Stimulated activated CD8-positive, alpha-beta memory T cell treated with anti-CD3 and anti-CD28 coated beads, Interleukin-2, amount 100 ng/mL, for 48 hours (primary cell): ENCODE data around the gene CAMK1D.
A peak's percentile ranks its signal among the peaks of the same experiment; 100 is the strongest.

ENCODE experiments used
- DNase-seq, 2 donors: peaks; one replicate each; pipeline ENCODE4 v3.0.0-alpha.2; 2020; ENCODE audit warnings: low read depth in 2 of 2

CAMK1D gene

DNA sequence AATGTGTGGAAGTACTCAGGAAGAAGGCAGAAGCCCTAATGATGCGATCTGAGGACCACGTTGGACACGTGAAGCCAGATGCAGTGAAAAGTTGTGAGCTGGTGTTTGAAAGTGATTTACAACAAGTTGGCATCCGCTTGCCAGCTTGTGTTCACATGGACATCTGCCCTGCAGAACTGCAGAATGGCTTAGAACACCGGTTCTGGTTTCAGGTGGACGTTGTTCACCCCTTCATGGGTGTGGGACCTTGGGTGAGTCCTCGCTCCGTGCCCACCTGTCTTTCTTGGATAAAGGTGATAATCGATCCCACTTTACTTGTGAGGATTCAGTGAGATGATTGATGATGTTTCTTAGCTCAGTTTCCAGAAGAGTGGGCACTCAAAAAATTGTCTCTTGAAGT is 53.8 kb downstream of the CAMK1D start:
- no peak for DNase-seq

DNA sequence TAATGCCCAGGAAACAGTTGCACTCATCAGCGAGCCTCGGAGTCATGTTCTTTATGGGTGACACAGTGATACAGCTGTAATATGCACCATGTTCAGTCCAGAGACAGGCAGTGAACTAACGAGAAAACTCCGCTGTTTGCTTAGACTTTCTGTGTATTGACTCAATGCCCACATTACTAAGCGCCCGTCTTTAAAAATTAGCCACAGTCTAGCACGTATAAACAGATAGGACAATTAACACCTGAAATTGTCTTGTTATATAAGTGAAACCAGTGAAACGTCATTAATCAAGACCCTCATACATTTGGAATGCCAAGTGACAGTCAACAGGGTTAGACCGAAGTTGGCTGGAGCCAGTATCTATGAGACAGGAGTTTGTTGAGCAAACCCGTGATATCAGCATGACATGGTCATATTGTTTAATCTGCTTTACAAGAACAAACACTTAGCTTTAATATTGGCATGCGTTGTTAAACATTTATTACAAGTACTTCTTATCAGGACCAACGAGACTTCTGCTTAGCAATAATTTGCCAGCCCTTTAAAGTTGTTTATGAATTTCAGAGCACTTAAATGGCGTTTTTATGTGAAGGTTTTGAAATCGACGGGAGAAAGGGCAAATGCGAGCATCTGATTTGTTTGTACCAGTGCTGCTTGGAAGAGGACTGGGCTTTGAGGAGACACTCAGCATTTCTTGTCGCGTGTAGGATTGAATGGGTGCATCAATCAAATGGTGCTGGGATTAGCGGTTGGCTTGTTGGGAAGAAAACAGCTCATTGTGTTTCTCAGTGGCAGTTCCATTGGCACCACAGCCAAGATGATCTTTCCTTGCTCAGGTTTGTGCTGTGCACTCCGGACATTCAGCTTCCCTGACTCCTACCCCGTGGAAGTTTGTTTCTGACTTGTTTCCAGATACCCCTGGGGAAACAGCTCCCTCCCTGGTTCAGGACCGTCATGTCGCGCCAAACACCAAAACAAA is 56.3 kb downstream of the CAMK1D start:
- DNase-seq = no peak

- DNase-seq = no peak
Measured at GRCh38 chr10:12406764-12407400, 57.5 kb downstream of the CAMK1D start.

DNA sequence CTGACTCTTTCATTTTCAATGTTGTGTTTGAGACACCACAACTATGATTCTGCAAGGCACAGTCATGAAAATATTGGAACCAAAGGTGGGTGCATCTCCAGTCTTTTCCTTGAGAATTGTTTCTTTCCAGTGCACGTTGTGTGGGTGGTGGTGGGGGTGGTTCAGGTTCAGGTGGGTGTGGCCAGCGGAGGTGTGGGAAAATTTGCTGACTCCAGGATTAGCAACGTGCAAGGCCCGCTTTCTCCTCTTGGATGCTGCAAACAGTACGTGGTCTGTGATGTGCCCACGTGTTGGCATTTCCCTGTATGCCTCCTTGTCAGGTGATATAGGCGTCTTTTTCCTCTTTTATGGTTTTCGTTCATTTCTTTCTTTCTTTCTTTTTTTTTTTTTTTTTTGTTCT is 59.1 kb downstream of the CAMK1D start:
- no peak for DNase-seq

DNA sequence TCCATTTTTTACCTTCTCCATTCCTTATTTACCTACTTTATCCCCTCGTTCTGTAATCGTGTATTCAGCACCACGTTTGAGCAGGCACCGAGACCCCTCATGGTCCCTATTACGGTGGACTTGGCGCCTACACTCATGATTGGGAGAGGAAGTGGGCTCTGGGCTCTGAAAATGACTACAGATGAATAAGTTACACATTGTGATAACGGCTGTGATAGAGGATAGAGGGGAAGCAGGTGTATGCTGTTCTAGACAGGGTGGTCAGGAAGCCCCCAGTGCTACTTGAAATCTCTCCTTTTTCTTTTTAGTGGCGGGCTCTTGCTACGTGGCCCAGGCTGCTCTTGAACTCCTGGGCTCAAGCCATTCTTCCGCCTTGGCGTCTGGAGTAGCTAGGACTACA is 59.8 kb downstream of the CAMK1D start:
- DNase-seq = no peak

DNA sequence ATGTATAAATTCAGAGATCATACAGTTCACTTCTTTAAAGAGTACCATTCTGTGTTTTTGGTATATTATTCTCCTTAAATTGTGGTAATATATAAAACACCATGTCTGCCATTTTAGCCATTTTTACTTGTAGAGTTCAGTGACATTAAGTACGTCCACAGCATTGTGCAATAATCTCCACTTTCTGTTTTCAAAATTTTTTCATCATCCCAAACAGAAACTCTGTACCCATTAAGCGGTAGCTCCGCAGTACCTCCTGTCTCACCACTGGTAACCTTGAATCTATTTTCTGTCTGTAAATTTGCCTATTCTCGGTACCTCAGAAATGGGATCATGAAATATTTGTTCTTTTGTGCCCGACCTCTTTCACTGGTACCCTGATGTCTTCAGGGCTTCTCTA is 60.3 kb downstream of the CAMK1D start:
- no peak for DNase-seq

DNA sequence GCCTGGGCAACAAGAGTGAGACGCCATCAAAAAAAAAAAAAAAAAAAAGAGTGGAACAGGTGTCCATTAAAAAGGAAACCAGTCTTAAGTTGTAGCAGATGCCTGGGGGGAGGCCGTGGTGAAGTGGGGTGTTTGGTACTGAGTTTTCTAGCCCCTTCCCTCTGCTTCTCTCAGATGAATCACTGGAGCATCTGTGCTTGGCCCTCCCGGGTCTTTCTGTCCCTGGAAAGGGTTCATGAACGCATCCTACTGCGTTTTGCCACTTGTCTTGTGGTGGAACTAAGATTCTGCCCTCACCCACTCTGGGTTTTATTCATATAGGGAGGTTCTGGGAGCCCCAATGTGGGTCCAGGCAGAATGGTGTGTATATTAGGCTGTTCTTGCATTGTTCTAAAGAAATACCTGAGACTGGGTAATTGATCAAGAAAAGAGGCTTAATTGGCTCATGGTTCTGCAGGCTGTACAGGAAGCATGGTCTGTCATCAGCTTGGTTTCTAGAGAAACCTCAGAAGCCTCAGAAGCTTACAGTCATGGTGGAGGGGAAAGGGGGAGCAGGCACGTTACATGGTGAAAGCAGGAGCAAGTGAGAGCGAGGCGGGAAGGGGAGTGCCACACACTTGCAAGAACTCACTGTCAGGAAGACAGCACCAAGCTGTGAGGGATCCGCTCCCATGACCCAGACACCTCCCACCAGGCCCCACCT is 63.5 kb downstream of the CAMK1D start:
- peak; percentile 30 to 43 for DNase-seq

DNA sequence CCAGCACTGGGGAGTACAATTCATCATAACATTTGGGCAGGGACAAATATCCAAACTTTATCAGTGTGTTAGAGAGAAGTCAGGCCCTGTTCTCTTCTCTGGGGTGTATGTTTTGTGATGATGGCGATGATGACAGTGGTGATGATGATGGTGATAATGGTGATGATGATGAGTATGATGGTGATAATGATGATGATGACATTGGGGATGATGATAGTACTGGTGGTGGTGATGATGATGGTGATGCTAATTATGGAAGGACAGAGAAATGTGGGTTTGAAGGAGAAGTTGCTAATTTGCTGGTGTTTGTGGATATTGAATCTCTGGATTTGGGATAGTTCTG is 64.0 kb downstream of the CAMK1D start:
- DNase-seq = no peak

DNA sequence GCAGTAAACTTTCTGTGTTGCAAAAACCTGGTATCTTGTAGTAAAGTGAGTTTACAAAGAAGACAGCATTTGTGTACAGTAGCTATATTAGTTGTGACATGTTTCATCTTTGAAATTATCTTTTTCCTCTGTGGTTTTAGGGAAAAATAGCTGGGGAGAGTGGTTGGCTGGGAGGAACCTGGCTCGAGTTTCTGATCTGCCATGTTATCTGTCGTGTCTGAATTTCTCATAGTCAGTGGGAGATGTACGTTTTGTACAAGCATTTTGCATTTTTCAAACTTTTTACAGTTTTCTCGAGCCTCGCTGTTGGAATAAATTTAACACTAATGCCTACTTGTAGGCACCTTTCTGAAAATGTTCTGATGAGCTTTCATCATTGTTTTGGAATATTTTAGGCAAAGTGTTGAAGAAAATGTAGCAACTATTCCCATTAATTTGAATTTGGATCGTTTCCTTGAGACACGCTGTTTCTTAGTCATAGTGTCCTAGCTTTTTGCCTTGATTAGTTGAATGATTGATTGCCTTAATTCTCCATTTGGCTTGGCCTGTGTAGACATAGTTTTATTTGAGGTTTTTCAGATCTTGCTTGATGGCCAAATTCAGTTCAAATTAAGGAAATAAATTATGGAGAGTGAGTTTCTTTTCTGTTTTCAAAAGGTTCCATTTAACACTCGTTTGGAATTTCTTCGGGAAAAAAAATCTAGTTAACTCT is 65.1 kb downstream of the CAMK1D start:
- no peak for DNase-seq

DNA sequence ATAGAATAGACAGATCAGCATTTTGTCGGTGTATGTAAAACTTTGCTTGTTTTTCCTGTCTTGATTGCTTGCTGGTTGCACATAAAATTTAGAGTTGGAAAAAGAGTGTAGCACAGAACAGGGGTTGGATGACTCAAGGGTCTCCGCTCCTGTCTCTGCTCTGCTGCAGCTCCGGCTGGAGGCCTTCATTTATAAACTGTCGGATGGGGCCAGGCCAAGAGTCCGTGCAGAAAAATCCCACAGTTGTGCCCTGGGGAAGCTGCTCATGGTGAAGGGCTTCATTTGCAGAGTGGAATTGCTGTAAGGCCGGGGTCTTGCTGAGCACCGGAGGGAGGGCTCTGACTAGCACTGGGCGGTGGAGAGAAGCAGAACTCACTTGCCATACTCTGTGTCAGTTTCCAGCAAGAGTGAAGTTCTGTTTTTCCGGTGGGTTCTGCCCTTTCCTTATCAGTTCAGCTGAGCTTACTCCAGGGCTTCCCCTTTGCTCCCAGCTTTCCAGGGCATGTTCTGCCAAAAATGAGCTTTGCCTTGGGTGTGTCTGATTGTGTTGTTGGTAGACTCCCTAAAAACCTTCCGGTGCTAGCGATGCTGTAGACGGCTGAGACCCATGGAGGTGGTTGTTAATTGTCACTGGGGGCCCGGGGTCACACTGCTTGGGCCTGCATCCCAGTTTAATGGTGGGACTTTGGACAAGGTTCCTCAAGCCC is 67.2 kb downstream of the CAMK1D start:
- no peak for DNase-seq

DNA sequence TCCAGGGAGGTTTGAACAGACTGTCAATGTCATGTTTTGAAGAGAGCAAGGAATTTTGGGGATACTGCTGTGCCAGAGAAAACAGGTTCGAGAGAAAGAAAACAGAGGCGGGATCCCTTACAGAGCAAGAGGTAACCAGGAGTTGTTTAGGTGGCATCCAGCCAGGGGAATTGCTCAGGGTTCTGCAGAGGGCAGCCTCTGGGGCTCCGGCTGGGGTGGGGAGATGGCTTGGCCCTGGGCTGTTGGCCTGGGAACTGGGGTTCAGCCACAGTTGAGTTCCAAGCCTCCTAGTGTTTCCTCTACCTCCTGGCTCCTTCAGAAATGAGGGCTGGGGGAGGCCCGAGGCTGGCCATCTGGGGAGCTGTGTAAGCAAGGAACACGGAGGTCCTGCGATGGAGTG is 68.0 kb downstream of the CAMK1D start:
- DNase-seq = no peak

GRCh38 chr10:12418000-12418399 is 68.7 kb downstream of the CAMK1D start:
- no peak for DNase-seq

DNA sequence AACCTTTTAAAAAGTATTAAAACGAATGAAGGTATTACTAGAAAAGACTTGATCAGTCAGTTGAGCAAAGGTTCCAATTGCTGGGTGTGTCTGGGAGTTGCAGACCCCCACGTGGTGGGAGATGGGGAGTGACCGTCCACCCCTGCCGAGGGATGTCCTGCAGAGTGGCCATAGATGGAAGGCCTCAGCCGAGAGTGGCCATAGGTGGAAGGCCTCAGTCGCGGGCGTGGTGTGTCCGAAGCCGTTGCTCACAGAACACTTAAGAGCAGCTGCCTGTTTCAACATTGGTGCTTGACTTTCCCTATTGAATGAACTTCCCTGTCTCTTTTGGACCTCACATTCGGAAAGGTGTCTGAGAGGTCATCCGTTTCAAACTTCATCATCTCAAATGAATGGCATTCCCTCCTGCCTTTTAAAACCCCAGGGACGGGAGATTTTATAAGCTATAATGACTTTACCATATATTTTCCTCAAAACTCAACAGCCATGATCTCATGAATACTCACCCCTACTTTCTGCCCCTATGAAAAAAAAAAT is 69.4 kb downstream of the CAMK1D start:
- no peak for DNase-seq

- peak; percentile 55 for DNase-seq
Measured at GRCh38 chr10:12419262-12419847, 70.0 kb downstream of the CAMK1D start.

DNA sequence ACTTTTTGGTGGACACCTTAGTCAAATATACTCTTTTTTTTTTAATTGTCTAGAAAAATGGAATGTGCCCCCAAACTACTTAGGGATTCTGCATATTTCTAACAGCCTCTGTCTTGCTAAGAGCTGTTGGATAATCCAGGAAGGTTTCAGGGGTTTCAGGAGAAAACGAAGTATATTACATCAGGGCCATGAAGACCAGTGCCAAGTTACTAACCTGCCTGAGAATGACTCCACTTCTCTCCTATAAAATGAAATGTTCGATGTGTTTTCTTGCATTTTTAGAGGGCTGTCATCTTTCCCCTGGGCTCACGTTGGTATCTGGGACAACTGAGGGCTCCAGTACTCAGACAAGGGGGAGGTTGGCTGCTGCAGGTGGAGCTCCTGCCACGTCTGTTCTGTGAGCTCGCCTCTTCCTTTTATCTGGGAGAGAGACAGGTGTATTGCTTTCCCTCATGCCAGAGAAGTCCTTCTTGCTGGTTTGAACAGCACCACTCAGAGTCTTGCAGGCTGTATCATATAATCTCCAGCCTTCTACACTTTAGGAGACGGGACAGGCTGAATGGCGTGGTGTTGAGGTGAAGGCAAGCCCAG is 71.3 kb downstream of the CAMK1D start:
- DNase-seq = no peak

DNA sequence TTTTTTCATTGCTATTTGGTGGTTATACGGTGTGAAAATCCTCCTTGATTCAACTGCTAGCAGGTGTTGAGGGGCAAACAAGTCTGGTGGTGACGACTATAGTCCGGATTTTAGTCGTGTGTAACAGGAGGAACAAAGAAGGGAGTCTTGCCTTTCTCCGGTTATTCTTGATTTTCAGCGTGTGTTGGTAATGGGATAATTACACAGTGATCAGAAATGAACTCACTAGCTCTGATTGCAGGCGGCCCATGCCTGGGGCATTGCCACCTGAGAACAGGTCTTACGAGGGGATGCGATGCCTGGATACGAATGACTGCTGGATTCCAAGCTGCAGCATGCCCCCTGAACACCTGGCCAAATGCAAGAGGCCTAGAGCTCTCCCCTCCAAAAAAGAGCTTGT is 72.8 kb downstream of the CAMK1D start:
- DNase-seq = no peak

GRCh38 chr10:12423896-12424295 is 74.5 kb downstream of the CAMK1D start:
- DNase-seq = no peak

DNA sequence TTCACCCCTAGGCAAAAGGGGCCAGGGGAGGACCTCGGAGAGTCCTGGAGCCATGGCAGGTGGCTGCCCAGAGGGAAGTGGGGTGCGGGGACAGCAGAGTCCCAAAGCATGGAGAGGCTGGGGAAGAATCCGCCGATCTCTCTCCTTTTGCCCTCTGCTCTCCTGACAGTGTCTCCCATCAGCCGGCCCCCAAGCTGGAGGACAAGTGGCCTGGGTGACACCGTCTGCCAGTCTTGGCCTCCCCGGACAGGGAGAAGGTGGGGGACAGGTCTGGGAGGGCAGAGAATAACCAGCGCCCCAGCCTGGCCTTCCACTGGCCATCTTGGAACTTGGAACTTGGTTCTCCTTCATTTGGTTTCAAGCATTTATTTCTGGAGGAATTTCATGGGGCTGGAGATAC is 77.9 kb downstream of the CAMK1D start:
- DNase-seq = no peak

DNA sequence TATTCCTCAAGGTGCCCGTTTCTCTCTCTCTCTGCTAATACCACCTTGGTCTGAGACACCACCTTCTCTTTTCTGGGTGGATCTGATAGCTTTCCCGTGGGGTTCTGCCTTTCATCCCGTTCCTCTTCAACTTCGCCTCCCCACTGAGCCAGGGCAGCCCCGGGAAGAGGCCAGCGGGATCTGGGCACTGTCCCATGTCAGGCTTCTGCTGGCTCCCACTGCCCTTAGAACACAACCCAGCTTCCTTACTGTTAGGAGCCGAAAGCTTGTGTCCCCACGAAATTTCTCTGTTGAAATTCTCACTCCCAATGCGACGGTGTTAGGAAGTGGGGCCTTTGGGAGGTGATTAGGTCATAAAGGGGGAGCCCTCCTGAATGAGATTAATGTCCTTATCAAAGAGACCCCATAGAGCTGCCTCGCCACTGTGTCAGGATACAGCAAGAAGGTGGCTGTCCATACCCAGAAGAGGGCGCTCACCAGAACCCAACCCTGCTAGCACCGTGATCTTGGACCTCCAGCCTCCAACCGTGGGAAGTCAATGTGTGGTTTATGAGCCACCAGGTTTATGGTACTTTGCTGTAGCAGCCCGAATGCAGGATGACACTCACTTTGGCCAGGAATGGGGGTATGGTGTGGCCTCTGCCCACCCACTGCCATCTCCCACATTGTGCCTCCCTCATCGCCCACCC is 79.2 kb downstream of the CAMK1D start:
- no peak for DNase-seq
